ENCODE results near the gene VKORC1. TPM values are rescaled to one million over a fixed set of nuclear protein-coding genes. Genes with fewer than 3 reads are reported as not detected.
"Not testable (repeated sequence)": the region's sequence is repeated elsewhere in the genome, so short reads cannot be mapped to it uniquely, and the experiment has no call there.

VKORC1 gene
- total RNA-seq, 2 donors from 2014 or later, result 52.2 to 55.6 TPM

DNA sequence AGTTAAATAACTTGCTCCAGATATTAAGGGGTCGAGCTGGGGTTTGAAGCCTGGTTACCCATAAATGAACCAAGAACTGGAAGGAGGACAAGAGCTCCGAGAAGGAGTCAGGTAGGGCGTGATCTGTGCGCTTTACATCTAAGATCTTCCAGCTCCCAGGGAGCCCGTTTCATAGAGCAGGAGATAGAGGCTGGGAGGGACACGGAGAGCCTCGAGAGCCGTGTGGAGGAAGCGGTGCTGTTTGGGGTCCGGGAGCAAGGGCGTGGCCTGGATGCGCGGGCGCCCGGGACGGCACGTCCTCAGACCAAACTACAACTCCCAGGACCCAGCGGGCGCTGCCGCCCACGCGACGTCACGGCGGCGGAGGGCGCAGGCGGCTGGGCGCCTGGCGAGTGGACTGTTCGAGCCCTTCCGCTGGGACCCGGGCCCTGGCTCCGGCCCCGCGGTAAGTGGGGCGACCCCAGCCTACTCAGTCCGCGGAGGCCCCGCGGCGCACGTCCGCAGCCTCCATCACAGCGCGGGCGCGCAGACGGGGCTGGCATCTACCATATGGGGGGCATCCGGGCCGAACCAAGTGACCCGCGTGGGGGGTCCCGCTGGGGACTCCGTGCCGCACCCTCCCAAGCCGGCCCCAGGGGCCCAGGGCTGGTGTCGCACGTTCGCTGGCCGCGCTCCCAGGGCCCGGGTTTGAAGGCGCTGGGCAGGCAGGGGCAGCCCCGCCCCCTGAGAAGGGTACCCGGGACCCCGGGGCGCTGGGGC, 13.6 kb upstream of the VKORC1 start, which contains the start of gene BCKDK:
BCKDK (plus strand) TSS at position 352 of the 759 bp plus-strand sequence. CDS start 838 bp downstream, outside the sequence.
- ATAC-seq (replicated peaks in 1 of 2) (peak; percentile 85), DNase-seq (peak; percentile 80 to 85)
- Mint-ChIP-seq H3K36me3 (ENCODE audit: insufficient read depth in 2 of 2) (no peaks in the 10 kb centered on the region), H3K27me3 (ENCODE audit: low read depth) (no peaks in the 10 kb centered on the region), H3K4me3 (peak within 1 kb of the TSS; percentile 94 to 98), H3K4me1 (ENCODE audit: low read depth) (peaks cover 27% of the 10 kb centered on the region), H3K27ac (peak within 1 kb of the TSS; percentile 93), H3K9me3 (no peaks in the 10 kb centered on the region)

DNA sequence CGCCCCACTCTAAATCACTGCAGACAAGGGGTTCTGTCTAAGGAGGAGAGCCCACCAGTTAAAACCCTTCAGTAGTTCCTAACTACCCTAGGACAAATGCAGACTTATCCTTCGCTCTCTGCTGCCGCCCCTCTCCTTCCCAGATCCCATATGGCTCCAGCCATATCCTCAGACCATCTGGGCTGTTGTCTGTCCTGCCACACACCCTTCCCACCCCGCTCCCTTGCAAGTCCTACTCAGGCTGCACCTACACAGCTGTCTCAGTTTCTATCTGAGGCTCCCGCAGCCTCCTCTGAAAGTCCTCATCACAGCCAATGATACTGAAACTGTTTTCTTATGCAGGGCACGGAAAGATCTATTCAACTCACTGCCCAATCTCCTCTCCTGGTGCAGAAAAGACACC, 12.9 kb upstream of the VKORC1 start:
- Mint-ChIP-seq H3K27me3 (ENCODE audit: low read depth) (no peaks in the 10 kb centered on the region), H3K4me1 (ENCODE audit: low read depth) (peaks cover 27% of the 10 kb centered on the region), H3K36me3 (ENCODE audit: insufficient read depth in 2 of 2) (no peaks in the 10 kb centered on the region), H3K27ac (peak overlapping the region; percentile 93), H3K4me3 (peak overlapping the region; percentile 94 to 98), H3K9me3 (no peaks in the 10 kb centered on the region)
- peak; percentile 76 to 78 for ATAC-seq (replicated peaks in 1 of 2)
- peak; percentile 51 to 63 for DNase-seq

DNA sequence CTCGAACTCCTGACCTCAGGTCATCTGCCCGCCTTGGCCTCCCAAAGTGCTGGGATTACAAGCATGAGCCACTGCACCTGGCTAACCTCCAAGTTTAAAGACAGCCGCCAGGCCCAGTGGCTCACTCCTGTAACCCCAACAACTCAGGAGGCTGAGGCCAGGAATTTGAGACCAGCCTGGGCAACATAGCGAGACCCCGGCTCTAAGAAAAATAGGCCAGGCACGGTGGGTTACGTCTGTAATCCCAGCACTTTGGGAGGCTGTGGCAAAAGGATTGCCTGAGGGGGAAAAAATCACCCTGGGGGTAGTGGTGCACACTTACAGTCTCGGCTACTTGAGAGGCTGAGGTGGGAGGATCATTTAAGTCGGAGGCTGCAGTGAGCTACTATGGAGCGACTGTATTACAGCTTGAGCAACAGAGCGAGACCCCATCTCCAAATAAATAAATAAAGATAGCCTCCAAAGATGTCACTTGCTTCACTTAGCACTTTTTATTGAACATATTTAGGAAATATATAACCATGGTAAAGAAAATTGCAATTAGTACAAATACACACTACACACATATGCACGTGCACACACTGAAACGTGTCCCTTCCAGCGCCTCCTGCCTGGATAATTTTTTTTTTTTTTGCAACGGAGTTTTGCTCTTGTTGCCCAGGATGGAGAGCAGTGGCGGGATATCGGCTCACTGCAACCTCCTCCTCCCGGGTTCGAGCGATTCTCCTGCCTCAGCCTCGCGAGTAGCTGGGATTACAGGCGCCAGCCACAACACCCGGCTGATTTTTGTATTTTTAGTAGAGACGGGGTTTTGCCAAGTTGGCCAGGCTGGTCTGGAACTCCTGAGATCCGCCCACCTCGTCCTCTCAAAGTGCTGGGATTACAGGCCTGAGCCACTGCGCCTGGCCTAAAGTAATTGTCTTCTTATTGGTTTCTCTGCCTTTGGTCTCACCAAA, 12.2 kb upstream of the VKORC1 start:
- no peaks in the 10 kb centered on the region for H3K36me3 Mint-ChIP-seq (ENCODE audit: insufficient read depth in 2 of 2)
- H3K27ac Mint-ChIP-seq, result no peak overlapping the region
- H3K4me3 Mint-ChIP-seq, result peak overlapping the region; percentile 94 to 98
- H3K27me3 Mint-ChIP-seq (ENCODE audit: low read depth), result no peaks in the 10 kb centered on the region
- H3K4me1 Mint-ChIP-seq (ENCODE audit: low read depth), result peaks cover 27% of the 10 kb centered on the region
- DNase-seq, result no peak
- no peak for ATAC-seq (replicated peaks in 1 of 2)
- H3K9me3 Mint-ChIP-seq, result no peaks in the 10 kb centered on the region

DNA sequence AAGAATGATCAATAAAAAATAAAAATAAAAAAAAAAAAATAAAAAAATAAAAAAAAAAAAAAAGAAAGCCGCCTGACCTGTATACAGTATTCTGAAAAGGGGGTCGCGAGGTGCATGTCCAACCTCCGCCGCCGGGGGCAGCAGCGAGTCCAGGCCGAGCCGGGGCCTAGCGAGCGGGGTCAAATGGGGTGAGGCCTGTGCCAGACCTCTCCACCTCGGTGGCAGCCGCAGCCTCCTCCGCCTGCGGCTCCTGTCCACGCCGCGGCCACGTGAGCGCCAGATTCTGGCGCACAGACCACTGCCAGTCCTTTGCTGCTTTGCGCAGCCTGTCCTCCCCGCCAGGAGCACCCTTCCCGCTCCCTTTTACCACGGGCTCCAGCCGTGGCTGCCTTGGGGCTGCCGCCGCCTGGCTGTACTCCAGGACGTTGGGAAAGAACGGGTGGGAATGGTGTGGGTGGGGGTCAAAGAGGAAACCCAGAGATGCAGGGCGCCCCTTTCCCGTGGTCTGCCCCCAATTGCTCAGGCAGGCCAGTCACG, 11.1 kb upstream of the VKORC1 start:
- Mint-ChIP-seq H3K27ac (no peak overlapping the region), H3K27me3 (ENCODE audit: low read depth) (no peaks in the 10 kb centered on the region), H3K36me3 (ENCODE audit: insufficient read depth in 2 of 2) (no peaks in the 10 kb centered on the region), H3K4me1 (ENCODE audit: low read depth) (peaks cover 27% of the 10 kb centered on the region), H3K9me3 (no peaks in the 10 kb centered on the region), H3K4me3 (peak overlapping the region; percentile 43 to 62)
- DNase-seq, result peak; percentile 88 to 92
- peak; percentile 58 to 61 for ATAC-seq (replicated peaks in 1 of 2)

DNA sequence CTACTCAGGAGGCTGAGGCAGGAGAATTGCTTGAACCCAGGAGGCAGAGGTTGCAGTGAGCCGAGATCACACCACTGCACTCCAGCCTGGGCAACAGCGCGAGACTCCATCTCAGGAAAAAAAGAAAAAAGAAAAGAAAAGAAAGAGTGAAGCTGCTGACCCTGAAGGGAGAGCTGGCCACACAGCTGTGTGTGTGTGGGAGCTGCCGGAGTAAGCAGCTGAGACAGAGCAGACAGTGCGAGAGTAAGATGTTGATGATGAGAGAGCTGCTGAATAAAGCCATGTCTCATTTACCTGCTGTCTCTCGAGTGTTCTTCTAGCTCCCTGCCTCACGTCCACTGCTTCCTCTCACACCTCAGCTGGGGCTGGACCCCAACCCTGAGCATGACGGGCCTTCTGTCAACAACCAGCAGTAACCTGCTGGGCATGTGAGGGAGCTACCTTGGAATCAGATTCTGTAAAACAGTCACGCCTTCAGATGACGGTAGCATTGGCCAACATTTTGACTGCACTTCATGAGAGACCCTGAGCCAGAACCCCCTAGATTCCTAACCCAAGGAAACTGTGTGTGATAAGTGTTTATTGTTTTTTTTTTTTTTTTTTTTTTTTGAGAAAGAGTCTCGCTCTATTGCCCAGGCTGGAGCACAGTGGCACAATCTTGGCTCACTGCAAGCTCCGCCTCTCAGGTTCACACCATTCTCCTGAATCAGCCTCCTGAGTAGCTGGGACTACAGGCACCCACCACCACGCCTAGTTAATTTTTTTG, 6.5 kb upstream of the VKORC1 start:
- not testable (repeated sequence) for H3K9me3 Mint-ChIP-seq; H3K27me3 Mint-ChIP-seq (ENCODE audit: low read depth); H3K36me3 Mint-ChIP-seq (ENCODE audit: insufficient read depth in 2 of 2); DNase-seq; ATAC-seq (replicated peaks in 1 of 2); H3K27ac Mint-ChIP-seq; H3K4me3 Mint-ChIP-seq
- peaks cover 11% of the 10 kb centered on the region for H3K4me1 Mint-ChIP-seq (ENCODE audit: low read depth)

DNA sequence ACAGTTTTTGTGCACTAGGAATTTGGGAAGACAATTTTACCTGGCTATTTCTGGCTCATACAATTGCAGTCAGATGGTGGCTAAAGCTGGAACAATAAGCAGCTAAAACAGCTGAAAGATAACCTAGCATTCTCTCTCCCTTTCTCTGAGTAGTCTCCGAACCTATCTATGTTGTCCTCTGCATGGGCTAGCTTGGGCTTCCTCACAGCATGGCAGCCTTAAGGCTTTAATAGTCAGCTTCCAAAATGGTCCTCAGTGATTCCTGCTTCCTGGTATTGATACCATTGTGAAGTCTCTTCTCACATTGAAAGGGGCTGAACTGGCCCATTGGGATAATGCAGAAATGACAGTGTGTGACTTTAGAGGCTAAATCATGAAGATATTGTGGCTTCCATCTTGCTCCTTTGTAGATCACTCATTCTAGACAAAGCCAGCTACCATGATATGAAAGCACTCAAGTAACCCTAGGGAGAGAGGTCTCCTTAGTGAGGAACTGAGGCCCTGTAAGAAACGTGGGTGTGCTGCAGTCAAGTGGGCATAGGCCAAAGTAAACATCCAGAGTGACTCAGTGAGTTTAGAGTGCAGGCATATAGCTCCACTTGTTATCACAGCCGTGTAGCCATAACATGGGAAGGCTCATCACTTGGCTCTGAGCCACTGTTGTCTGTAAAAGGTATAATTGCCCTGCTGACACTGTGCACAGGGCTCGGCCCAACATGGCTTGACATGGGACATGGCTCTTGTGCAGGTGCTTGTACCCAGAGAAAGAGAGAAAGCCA, 5.5 kb upstream of the VKORC1 start:
- Mint-ChIP-seq H3K9me3 (no peaks in the 10 kb centered on the region), H3K36me3 (ENCODE audit: insufficient read depth in 2 of 2) (no peaks in the 10 kb centered on the region), H3K4me1 (ENCODE audit: low read depth) (peaks cover 15% of the 10 kb centered on the region), H3K4me3 (no peak overlapping the region), H3K27me3 (ENCODE audit: low read depth) (no peaks in the 10 kb centered on the region), H3K27ac (no peak overlapping the region)
- ATAC-seq (replicated peaks in 1 of 2) (no peak), DNase-seq (no peak)

DNA sequence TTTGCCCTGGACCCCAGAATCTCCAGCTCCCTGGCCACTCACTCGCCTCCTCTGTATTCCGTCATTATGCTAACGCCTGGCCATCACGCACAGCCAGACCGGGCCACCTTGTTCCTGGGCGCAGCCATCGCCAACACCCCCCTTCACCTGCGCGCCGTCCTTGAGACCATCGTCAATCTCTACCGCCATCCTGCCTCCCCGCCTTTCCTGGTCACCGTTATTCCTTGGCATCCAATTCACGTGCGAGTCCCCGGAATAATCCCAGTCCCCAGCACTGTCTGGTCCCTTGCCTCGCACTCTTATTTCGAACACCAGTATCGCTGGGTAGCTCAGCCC, 541 bp downstream of the VKORC1 start:
- ATAC-seq (replicated peaks in 1 of 2) (peak in 1 of 2 donors; percentile 3), DNase-seq (no peak)
- Mint-ChIP-seq H3K36me3 (ENCODE audit: insufficient read depth in 2 of 2) (no peaks in the 10 kb centered on the region), H3K27me3 (ENCODE audit: low read depth) (no peaks in the 10 kb centered on the region), H3K4me3 (peak overlapping the region; percentile 98), H3K27ac (peak overlapping the region; percentile 80), H3K4me1 (ENCODE audit: low read depth) (peaks cover 38% of the 10 kb centered on the region), H3K9me3 (no peaks in the 10 kb centered on the region)

DNA sequence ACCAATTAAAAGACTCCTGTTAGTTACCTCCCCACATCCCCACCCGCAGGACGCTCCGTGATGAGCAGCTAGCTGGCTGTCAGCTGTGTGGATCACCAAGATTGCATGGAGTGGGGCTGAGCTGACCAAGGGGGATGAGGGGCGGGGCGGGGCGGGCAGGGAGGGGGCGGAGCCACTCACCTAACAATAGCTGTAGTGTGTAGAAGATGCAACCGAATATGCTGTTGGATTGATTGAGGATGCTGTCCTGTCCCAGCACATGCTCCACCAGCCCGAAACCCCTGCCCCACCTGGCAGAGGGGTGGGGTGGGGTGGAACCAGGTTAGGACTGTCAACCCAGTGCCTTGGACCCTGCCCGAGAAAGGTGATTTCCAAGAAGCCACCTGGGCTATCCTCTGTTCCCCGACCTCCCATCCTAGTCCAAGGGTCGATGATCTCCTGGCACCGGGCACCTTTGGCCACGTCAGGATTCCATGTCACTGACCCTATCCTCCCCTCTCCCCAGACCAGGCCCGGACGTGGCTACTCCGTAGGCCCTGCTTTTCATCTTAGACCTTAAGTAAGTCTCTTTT, 1.4 kb downstream of the VKORC1 start:
- H3K4me1 Mint-ChIP-seq (ENCODE audit: low read depth), result peaks cover 38% of the 10 kb centered on the region
- H3K27me3 Mint-ChIP-seq (ENCODE audit: low read depth), result no peaks in the 10 kb centered on the region
- H3K4me3 Mint-ChIP-seq, result peak overlapping the region; percentile 98
- ATAC-seq (replicated peaks in 1 of 2), result no peak
- no peaks in the 10 kb centered on the region for H3K9me3 Mint-ChIP-seq
- DNase-seq, result no peak
- no peak overlapping the region for H3K27ac Mint-ChIP-seq
- H3K36me3 Mint-ChIP-seq (ENCODE audit: insufficient read depth in 2 of 2), result no peaks in the 10 kb centered on the region

DNA sequence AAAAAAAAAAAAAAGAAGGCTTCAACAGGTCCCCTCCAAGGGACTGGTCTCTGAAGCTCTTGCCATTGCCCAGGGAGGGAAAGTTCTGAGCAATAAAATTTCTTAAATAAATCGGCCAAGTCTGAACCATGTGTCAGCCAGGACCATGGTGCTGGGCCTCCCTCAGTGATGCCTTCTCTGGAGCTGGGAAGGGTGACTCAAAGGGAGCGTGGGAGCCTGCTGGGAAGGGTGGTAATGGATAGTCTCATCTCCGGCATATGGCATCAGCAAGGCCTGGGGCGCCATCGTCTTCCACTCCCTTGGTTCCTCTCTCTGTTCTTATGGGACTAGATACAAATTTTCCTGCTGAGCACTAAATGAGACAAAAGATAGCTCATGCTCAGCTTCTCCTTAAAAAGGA, 2.3 kb downstream of the VKORC1 start:
- ATAC-seq (replicated peaks in 1 of 2) (no peak), DNase-seq (no peak)
- H3K27me3 Mint-ChIP-seq (ENCODE audit: low read depth), result no peaks in the 10 kb centered on the region
- no peaks in the 10 kb centered on the region for H3K9me3 Mint-ChIP-seq
- H3K27ac Mint-ChIP-seq, result no peak overlapping the region
- H3K4me1 Mint-ChIP-seq (ENCODE audit: low read depth), result peaks cover 38% of the 10 kb centered on the region
- no peak overlapping the region for H3K4me3 Mint-ChIP-seq
- H3K36me3 Mint-ChIP-seq (ENCODE audit: insufficient read depth in 2 of 2), result no peaks in the 10 kb centered on the region

DNA sequence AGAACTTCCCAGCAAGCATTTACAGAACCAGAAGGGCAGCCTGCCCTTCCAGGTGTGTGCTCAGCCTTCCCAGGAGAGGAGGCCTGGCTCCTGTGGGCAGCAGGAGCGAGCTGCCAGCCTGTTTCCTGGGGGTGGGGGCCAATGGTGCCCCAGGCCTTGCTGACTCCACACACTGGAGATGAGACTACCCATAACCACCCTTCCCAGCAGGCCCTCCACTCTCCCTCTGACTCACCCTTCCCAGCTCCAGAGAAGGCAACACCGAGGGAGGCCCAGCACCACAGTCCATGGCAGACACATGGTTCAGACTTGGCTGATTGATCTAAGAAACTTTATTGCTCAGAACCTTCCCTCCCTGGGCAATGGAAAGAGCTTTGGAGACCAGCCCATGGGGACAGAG, 4.1 kb downstream of the VKORC1 start:
- Mint-ChIP-seq H3K9me3 (no peaks in the 10 kb centered on the region), H3K4me3 (no peak overlapping the region), H3K27me3 (ENCODE audit: low read depth) (no peaks in the 10 kb centered on the region), H3K36me3 (ENCODE audit: insufficient read depth in 2 of 2) (peaks cover 0 to 1% of the 10 kb centered on the region in 2 donors), H3K4me1 (ENCODE audit: low read depth) (peaks cover 27% of the 10 kb centered on the region), H3K27ac (no peak overlapping the region)
- no peak for DNase-seq
- ATAC-seq (replicated peaks in 1 of 2), result no peak

DNA sequence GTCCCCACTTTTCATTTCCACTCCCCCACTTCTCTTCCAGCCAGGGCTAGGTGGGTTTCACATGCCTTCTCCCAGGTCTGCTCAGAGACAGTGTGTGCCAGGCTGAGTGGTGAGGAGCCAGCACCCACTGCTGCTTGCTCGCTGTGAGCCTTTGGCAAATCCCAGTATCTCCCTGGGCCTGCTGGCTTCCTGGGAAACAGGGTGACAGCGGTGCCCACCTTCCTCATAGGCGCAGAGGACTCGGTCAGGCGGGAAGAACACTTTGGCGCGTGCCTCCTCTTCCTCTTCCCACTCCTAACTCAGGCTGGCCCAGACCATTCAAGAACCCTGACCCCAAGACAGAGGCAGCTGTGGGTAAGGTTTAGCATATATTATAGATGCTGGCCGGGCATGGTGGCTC, 5.4 kb downstream of the VKORC1 start:
- H3K36me3 Mint-ChIP-seq (ENCODE audit: insufficient read depth in 2 of 2), result peaks cover 0 to 3% of the 10 kb centered on the region in 2 donors
- peaks cover 17% of the 10 kb centered on the region for H3K4me1 Mint-ChIP-seq (ENCODE audit: low read depth)
- no peaks in the 10 kb centered on the region for H3K27me3 Mint-ChIP-seq (ENCODE audit: low read depth)
- H3K9me3 Mint-ChIP-seq, result no peaks in the 10 kb centered on the region
- no peak for DNase-seq
- ATAC-seq (replicated peaks in 1 of 2), result no peak
- no peak overlapping the region for H3K27ac Mint-ChIP-seq
- H3K4me3 Mint-ChIP-seq, result no peak overlapping the region

Measured in activated T-cell treated with anti-CD3 and anti-CD28 coated beads, Interleukin-2, amount 50 U/mL, for 72 hours (primary cell).